DND-41 (cell line): ENCODE measurements around the gene FBXL20.
"Not testable (repeated sequence)": the region's sequence is repeated elsewhere in the genome, so short reads cannot be mapped to it uniquely, and the experiment has no call there.

Source experiments
- ATAC-seq: fragments of 200-7000 bp; cut with Tn5 transposase; 3 replicates; pipeline ENCODE4 v1.9.1; 2021; ENCODE audit warnings: low read depth; ENCODE audit not compliant: insufficient read depth
- DNase-seq: peaks from one replicate; pipeline ENCODE4 v3.0.0-alpha.2; 2020
- H2AFZ ChIP-seq: 2 replicates; pipeline ENCODE4 v1.6.0; 2012; ENCODE audit warnings: low read depth, low read length
- H3K27ac ChIP-seq: 2 replicates; pipeline ENCODE4 v1.5.1; 2012; ENCODE audit warnings: low read length, inconsistent platforms
- H3K27me3 ChIP-seq: fragments of 200-600 bp; sonication (generic); 2 replicates; pipeline ENCODE4 v1.6.0; 2012; ENCODE audit warnings: low read length, mild to moderate bottlenecking, inconsistent platforms; ENCODE audit not compliant: insufficient read depth, poor library complexity
- H3K36me3 ChIP-seq: 2 replicates; pipeline ENCODE4 v1.5.1; 2012; ENCODE audit warnings: low read length, inconsistent platforms; ENCODE audit not compliant: insufficient read depth
- H3K4me1 ChIP-seq: 2 replicates; pipeline ENCODE4 v1.5.1; 2012; ENCODE audit warnings: mild to moderate bottlenecking, low read length; ENCODE audit not compliant: insufficient read depth
- H3K4me2 ChIP-seq: 2 replicates; pipeline ENCODE4 v1.6.0; 2012; ENCODE audit warnings: mild to moderate bottlenecking, moderate library complexity, low read length, inconsistent platforms; ENCODE audit not compliant: insufficient read depth
- H3K4me3 ChIP-seq, 2 experiments: fragments of 200-600 bp in 1 of 2; shearing (Covaris generic) in 1 of 2; 2 replicates each; pipeline ENCODE4 v1.5.1; 2012 to 2016; ENCODE audit warnings: inconsistent platforms in 2 of 2, low read length in 2 of 2, mild to moderate bottlenecking in 2 of 2, low read depth in 1 of 2, moderate library complexity in 1 of 2
- H3K79me2 ChIP-seq: 2 replicates; pipeline ENCODE4 v1.6.0; 2012; ENCODE audit warnings: low read length, inconsistent platforms; ENCODE audit not compliant: insufficient read depth
- H3K9ac ChIP-seq: 2 replicates; pipeline ENCODE4 v1.6.0; 2012; ENCODE audit warnings: low read depth, mild to moderate bottlenecking, inconsistent platforms, low read length, moderate library complexity
- H3K9me3 ChIP-seq: 2 replicates; pipeline ENCODE4 v1.5.1; 2012; ENCODE audit warnings: low read length, moderate library complexity, mild to moderate bottlenecking, inconsistent platforms; ENCODE audit not compliant: insufficient read depth, severe bottlenecking
- H4K20me1 ChIP-seq: 2 replicates; pipeline ENCODE4 v1.6.0; 2012; ENCODE audit warnings: low read length; ENCODE audit not compliant: insufficient read depth
- EZH2 ChIP-seq: IDR thresholded peaks from 3 replicates; pipeline ENCODE4 v1.6.1; 2012; ENCODE audit warnings: borderline replicate concordance, low read depth, mild to moderate bottlenecking, moderate library complexity, low read length, inconsistent platforms; ENCODE audit not compliant: severe bottlenecking
- TF ChIP-seq, protein P1 (sequence below): IDR thresholded peaks from 2 replicates; pipeline ENCODE4 v1.5.1; 2012; ENCODE audit warnings: borderline replicate concordance, low read length, moderate library complexity, mild to moderate bottlenecking; ENCODE audit not compliant: poor library complexity, severe bottlenecking; ENCODE audit errors: extremely low read depth

Gene FBXL20

DNA sequence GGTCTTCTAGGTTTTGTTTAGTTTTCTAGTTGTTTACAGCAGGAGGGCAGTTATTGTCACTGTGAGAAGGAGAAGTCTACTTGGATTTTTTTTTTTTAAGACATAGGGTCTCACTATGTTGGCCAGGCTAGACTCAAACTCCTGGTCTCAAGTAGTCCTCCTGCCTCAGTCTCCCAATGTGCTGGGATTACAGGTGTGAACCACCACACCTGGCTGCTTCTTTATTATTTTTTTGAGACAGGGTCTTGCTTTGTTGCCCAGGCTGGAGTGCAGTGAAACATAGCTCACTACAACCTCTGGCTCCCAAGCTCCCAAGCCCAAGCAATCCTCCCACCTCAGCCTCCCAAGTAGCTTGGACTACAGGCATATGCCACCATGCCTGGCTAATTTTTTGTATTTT is 107.4 kb downstream of the FBXL20 start:
- Histone ChIP-seq H3K27me3 (no peaks in the 10 kb centered on the region), H4K20me1 (no peaks in the 10 kb centered on the region), H3K27ac (no peak overlapping the region), H3K79me2 (no peaks in the 10 kb centered on the region), H3K4me1 (no peaks in the 10 kb centered on the region), H2AFZ (no peak overlapping the region), H3K9me3 (no peaks in the 10 kb centered on the region), H3K9ac (no peak overlapping the region), H3K36me3 (peaks cover 24% of the 10 kb centered on the region), H3K4me3 (no peak overlapping the region), H3K4me2 (no peak overlapping the region)
- TF ChIP-seq, protein P1, sequence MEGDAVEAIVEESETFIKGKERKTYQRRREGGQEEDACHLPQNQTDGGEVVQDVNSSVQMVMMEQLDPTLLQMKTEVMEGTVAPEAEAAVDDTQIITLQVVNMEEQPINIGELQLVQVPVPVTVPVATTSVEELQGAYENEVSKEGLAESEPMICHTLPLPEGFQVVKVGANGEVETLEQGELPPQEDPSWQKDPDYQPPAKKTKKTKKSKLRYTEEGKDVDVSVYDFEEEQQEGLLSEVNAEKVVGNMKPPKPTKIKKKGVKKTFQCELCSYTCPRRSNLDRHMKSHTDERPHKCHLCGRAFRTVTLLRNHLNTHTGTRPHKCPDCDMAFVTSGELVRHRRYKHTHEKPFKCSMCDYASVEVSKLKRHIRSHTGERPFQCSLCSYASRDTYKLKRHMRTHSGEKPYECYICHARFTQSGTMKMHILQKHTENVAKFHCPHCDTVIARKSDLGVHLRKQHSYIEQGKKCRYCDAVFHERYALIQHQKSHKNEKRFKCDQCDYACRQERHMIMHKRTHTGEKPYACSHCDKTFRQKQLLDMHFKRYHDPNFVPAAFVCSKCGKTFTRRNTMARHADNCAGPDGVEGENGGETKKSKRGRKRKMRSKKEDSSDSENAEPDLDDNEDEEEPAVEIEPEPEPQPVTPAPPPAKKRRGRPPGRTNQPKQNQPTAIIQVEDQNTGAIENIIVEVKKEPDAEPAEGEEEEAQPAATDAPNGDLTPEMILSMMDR: no peak
- no peak for TF ChIP-seq EZH2
- DNase-seq: no peak
- ATAC-seq: no peak

DNA sequence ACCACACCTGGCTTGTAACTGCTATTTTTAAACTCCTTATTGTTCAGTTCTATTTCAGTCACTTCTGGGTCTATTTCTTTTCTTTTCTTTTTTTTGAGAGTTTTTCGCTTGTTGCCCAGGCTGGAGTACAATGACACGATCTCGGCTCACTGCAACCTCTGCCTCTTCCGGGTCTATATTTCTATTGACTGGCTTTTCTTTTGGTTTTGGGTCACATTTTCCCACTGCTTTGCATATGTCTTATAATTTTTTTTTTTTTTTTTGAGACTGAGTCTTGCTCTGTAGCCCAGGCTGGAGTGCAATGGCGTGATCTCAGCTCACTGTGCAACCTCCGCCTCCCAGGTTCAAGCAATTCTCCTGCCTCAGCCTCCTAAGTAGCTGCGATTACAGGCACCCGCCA is 108.9 kb downstream of the FBXL20 start:
- not testable (repeated sequence) for ATAC-seq, H3K9ac ChIP-seq
- H3K36me3 ChIP-seq: peaks cover 11% of the 10 kb centered on the region

DNA sequence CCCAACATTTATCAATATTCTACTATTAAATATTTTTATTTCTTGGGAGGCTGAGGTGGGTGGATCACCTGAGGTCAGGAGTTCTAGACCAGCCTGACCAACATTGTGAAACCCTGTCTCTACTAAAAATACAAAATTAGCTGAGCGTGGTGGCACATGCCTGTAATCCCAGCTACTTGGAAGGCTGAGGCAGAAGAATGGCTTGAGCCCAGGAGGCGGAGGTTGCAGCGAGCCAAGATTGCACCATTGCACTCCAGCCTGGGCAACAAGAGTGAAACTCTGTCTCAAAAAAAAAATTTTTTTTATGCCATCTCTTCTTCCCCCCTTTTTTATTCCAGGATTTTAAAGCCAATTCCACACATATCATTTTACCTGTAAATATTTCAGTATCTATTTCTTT is 114.9 kb downstream of the FBXL20 start:
- H3K27ac ChIP-seq, H3K79me2 ChIP-seq, ATAC-seq, H2AFZ ChIP-seq, H3K9me3 ChIP-seq, DNase-seq, H3K9ac ChIP-seq, H3K27me3 ChIP-seq, H3K4me2 ChIP-seq, H4K20me1 ChIP-seq, H3K36me3 ChIP-seq, H3K4me3 ChIP-seq, H3K4me1 ChIP-seq: not testable (repeated sequence)

More for the DNA sequence above, 108.9 kb downstream of the FBXL20 start:
- DNase-seq, H3K4me3 ChIP-seq, H3K27ac ChIP-seq, H3K9me3 ChIP-seq, H3K79me2 ChIP-seq, H2AFZ ChIP-seq, H3K4me1 ChIP-seq, H3K4me2 ChIP-seq, H3K27me3 ChIP-seq, H4K20me1 ChIP-seq: not testable (repeated sequence)

DNA sequence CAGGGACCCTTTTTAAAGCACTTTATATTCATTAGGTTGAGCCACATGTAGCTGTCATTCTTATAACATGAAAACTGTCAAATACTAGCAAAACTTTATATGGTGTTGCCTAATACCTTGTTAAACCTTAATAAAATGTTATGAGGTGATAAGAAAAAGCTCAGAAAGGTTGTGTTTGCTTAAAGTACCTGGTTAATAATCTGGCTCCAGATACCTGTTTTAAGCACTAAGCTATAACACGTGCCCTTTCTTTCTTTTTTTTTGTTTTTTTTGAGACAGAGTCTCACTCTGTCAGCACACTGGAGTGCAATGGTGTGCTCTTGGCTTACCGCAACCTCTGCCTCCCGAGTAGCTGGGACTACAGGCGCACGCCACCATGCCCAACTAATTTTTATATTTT is 116.7 kb downstream of the FBXL20 start:
- Histone ChIP-seq H4K20me1 (no peaks in the 10 kb centered on the region), H3K4me3 (no peak overlapping the region), H3K79me2 (no peaks in the 10 kb centered on the region), H3K9ac (no peak overlapping the region), H3K4me2 (no peak overlapping the region), H3K9me3 (no peaks in the 10 kb centered on the region), H3K27ac (no peak overlapping the region), H2AFZ (no peak overlapping the region), H3K4me1 (no peaks in the 10 kb centered on the region), H3K36me3 (peaks cover 5% of the 10 kb centered on the region), H3K27me3 (no peaks in the 10 kb centered on the region)
- ATAC-seq (no peak), DNase-seq (no peak)
- TF ChIP-seq, protein P1: no peak
- TF ChIP-seq EZH2: no peak
